ENCODE results near the gene PARVG.
"Not testable (repeated sequence)": the region's sequence is repeated elsewhere in the genome, so short reads cannot be mapped to it uniquely, and the experiment has no call there.

The PARVG gene

GRCh38 chr22:44217346-44217745 lies 36.6 kb downstream of the PARVG start:
- DNase-seq: no peak

GRCh38 chr22:44218071-44218470 lies 37.3 kb downstream of the PARVG start:
- no peak for DNase-seq

- DNase-seq: no peak
These were observed 38.6 kb downstream of the PARVG start for GRCh38 chr22:44219101-44219870.

GRCh38 chr22:44220727-44221680 lies 40.3 kb downstream of the PARVG start:
- no peak for DNase-seq

- no peak for DNase-seq
These were observed 41.2 kb downstream of the PARVG start for GRCh38 chr22:44221710-44222475.

- DNase-seq: no peak
These were observed 43.4 kb downstream of the PARVG start for GRCh38 chr22:44224166-44224565.

- DNase-seq: no peak
These were observed 44.5 kb downstream of the PARVG start for GRCh38 chr22:44225091-44225689.

GRCh38 chr22:44225812-44226211 lies 45.1 kb downstream of the PARVG start:
- no peak for DNase-seq

- no peak for DNase-seq
These were observed 48.6 kb downstream of the PARVG start for GRCh38 chr22:44229331-44229730.

GRCh38 chr22:44229809-44230208 lies 49.1 kb downstream of the PARVG start:
- no peak for DNase-seq

GRCh38 chr22:44231233-44231632 lies 50.5 kb downstream of the PARVG start:
- DNase-seq: no peak

- DNase-seq: not testable (repeated sequence)
These were observed 53.6 kb downstream of the PARVG start for GRCh38 chr22:44234372-44234771.

GRCh38 chr22:44237290-44237689 lies 56.6 kb downstream of the PARVG start:
- DNase-seq: no peak

- DNase-seq: not testable (repeated sequence)
These were observed 60.4 kb downstream of the PARVG start for GRCh38 chr22:44241121-44241520.

GRCh38 chr22:44242946-44243724 lies 62.4 kb downstream of the PARVG start:
- DNase-seq: no peak

GRCh38 chr22:44243761-44244160 lies 63.0 kb downstream of the PARVG start:
- DNase-seq: no peak

GRCh38 chr22:44244265-44244822 lies 63.6 kb downstream of the PARVG start:
- DNase-seq: no peak

GRCh38 chr22:44245438-44245837 lies 64.7 kb downstream of the PARVG start:
- DNase-seq: no peak

GRCh38 chr22:44245867-44246266 lies 65.1 kb downstream of the PARVG start:
- DNase-seq: no peak

GRCh38 chr22:44246615-44247326 lies 66.0 kb downstream of the PARVG start:
- DNase-seq: no peak

GRCh38 chr22:44247346-44247745 lies 66.6 kb downstream of the PARVG start:
- no peak for DNase-seq
